Liver (tissue), 3 donors: ENCODE data around the gene PCDH9.

Experiments used
- CTCF ChIP-seq: fragments of 150-350 bp; IDR thresholded peaks from 2 replicates; pipeline ENCODE4 v1.5.1; 2017; ENCODE audit warnings: improper control_type of control experiment, low read depth, low read length; ENCODE audit not compliant: missing input control
- GABPA ChIP-seq, 2 donors: IDR thresholded peaks in 1 of 2; conservative IDR thresholded peaks in 1 of 2; 2 replicates each; pipeline ENCODE4 v1.6.1; 2016; ENCODE audit warnings: antibody characterized with exemption in 2 of 2, mild to moderate bottlenecking in 1 of 2, moderate library complexity in 1 of 2
- RXRA ChIP-seq, 2 donors: IDR thresholded peaks; 2 replicates each; pipeline ENCODE4 v1.6.1; 2017 to 2018; ENCODE audit warnings: antibody characterized with exemption in 2 of 2, mild to moderate bottlenecking in 1 of 2
- donor health status: healthy.
- donor health status: healthy.

- TF ChIP-seq CTCF (no peak), RXRA (IDR thresholded peaks at IDR 0.05) (no peak), GABPA (IDR thresholded peaks at IDR 0.05 in 1 of 2, conservative IDR thresholded peaks at IDR 0.05 in 1 of 2) (no peak)
Measured at GRCh38 chr13:67146523-67147130, 83.5 kb downstream of the PCDH9 start.
